ENCODE measurements around the gene WDHD1.
"Not testable (repeated sequence)": the region's sequence is repeated elsewhere in the genome, so short reads cannot be mapped to it uniquely, and the experiment has no call there.

DNA sequence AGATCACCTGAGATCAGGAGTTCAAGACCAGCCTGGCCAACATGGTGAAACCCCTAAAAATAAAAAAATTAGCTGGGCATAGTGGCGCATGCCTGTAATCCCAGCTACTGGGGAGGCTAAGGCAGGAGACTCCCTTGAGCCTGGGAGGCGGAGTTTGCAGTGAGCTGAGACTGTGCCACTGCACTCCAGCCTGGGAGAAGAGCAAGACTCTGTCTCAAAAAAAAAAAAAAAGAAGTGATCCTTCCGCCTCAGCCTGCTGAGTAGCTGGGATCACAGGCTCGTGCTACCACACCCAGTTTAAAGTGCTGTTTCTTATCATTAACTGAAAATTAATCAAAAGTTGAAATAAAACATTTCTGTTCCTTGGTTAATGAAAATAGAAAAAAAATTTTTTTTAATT is 117.9 kb downstream of the WDHD1 start:
- TF ChIP-seq POLR2A, EP300 (IDR thresholded peaks at IDR 0.05): not testable (repeated sequence)
- TF ChIP-seq, protein P1, sequence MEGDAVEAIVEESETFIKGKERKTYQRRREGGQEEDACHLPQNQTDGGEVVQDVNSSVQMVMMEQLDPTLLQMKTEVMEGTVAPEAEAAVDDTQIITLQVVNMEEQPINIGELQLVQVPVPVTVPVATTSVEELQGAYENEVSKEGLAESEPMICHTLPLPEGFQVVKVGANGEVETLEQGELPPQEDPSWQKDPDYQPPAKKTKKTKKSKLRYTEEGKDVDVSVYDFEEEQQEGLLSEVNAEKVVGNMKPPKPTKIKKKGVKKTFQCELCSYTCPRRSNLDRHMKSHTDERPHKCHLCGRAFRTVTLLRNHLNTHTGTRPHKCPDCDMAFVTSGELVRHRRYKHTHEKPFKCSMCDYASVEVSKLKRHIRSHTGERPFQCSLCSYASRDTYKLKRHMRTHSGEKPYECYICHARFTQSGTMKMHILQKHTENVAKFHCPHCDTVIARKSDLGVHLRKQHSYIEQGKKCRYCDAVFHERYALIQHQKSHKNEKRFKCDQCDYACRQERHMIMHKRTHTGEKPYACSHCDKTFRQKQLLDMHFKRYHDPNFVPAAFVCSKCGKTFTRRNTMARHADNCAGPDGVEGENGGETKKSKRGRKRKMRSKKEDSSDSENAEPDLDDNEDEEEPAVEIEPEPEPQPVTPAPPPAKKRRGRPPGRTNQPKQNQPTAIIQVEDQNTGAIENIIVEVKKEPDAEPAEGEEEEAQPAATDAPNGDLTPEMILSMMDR (IDR thresholded peaks at IDR 0.05) = not testable (repeated sequence)

Measured in ovary (tissue), 3 donors.